GM18499 (cell line): ENCODE results near the gene CDKL1.
"Not testable (repeated sequence)": the region's sequence is repeated elsewhere in the genome, so short reads cannot be mapped to it uniquely, and the experiment has no call there.

ENCODE experiments used
- ATAC-seq: cut with Tn5 transposase; IDR thresholded peaks from one replicate; pipeline ENCODE4 v1.9.1; 2021; ENCODE audit warnings: moderate number of reproducible peaks; ENCODE audit not compliant: insufficient read depth, unreplicated experiment

The CDKL1 gene

DNA sequence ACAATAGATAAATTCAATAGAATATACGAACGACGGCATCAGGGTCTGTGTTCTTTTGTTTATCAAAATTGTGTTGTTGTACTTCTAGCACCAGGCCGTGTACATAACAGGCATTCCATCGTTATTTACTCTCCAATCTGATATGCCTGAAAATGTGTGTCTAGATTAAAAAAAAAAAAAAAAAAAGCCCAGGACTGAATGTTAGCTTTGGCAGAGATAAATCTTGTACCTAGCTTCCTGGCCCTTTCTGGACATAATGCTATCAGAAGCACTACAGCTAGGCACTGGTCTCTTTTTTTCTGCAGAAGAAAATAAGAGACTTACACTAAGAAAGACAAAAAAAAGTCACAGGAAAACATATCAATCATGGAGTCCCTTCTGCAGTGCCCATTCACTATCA lies 37.0 kb downstream of the CDKL1 start:
- ATAC-seq: no peak

DNA sequence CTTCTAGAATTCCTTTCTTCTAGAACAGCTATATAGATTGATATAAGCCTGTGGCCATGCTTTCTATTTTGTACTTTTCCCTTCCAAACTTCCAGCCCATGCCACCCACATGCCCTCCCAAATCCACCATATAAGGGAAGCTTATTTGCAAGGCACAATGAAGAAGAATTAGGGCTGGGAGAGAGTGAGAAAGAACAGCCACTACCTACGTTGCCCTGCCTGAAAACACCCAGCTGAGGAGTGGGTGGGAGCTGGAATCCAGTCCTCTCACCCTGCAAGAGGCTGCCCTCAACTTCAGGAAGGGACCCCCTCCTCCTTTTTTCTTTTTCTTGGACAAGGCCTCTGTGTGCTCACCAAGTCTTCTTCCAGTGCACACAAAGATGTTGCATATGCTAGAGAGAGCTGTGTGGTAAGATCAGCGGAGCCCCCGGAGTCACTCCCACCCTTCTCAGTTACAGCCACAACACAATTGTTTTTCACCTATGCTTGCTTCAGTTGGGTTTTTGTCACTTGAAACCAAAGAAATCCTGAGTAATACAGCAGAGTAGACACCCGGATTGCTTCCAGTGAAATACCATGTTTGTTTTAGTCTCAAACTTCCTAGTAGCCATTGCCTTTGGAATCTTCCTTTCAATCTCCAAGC lies 38.8 kb downstream of the CDKL1 start:
- no peak for ATAC-seq

DNA sequence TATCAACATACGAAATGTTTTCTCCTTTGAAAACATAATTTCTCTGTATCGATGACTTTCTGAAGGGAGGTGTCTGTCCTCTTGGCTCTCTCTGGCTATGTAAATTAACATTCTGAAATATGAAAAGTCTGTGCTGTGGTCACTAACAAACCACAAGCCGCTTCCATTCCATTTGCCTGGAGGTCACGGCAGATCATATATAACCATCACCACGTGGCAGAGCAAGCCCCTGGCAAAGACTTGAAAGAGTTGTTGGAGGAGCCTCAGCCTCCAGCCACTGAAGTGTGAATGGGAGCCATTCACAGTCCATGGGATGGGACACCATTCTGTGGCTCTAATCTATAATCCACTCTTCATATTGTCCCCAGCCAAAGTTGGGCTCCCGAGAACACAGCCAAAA lies 39.6 kb downstream of the CDKL1 start:
- no peak for ATAC-seq

DNA sequence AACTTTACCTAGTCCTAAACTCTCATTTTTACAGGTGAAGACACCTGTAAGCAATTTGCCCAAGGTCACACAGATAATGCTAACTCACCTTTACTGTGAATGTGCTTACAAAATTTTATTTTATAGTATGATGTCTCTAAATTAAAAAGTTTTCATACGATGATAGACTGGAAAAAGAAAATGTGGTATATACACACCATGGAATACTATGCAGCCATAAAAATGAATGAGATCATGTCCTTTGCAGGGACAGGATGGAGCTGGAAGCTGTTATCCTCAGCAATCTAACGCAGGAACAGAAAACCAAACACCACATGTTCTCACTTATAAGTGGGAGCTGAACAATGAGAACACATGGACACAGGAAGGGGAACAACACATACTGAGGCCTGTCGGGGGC lies 40.4 kb downstream of the CDKL1 start:
- ATAC-seq: not testable (repeated sequence)

DNA sequence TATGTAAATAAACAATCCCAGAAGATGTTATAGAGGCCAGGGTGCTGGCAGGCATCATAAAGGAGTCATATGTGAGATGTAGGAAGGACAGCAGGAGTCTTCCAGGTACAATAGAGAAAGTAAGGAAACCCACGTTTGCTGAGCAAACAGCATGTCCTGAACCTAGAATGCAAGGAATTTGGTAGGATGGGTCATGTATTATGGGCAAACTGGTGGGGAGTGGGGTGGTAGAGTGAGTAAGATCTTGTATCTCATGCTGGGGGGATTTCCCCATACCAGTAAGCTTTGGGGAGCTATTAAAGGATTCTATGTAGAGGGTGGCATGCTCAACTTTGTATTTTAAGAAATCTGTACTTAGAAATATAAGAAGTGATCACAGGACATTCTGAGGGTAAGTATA lies 41.0 kb downstream of the CDKL1 start:
- ATAC-seq: no peak

DNA sequence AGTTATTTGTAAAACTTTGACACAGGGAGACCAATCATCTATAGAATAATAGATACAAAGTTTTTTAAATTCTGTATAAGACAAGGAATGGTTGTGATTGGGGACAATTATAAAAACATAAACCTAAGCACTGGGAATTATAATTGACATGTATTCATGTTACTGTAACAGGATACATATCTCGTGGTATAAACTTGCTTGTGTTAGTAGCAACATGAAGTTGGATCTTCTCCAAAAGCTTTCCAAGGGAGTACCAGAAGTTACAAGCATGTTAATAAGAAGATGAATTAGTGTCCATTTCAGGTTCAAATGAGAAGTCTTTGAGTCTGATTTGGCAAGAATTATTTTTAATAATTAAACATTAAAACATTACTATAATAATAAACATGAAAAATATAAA lies 42.2 kb downstream of the CDKL1 start:
- ATAC-seq: no peak

DNA sequence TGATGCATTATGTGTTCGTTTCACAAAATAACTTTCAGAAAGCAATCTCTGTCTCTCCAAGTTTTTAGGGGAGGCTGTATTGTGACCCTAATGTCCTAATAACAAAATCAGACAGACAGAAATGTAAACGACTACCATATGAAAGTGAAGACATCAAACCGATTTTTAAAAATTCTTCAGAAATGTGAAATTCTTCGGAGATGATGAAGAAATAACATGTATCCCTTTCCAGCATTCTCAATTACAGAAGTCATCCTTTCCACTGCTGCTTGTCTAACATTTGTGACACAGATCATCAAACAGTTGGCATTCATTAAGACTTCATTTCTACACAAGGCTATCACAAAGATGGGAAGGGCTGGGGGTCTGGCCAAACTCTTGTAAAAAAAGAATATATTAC lies 43.6 kb downstream of the CDKL1 start:
- ATAC-seq: no peak

DNA sequence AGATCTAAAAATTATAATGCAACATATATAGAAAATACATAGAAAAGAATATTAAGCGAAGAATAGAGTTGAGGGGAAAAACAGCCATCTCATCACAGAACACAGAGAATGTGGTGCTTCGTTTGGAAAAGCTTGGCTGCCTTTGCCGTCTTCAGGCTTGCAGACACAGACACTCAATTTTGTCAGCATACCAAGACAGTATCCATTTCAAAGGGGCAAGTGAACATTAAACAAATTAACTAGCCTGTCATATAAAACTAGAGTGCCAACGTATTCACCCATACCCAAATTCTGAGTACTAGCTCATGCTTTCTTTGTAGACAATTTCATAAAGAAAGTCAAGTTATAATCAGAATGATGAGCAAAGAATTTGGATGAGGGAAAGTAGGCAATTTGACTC lies 44.1 kb downstream of the CDKL1 start:
- no peak for ATAC-seq

DNA sequence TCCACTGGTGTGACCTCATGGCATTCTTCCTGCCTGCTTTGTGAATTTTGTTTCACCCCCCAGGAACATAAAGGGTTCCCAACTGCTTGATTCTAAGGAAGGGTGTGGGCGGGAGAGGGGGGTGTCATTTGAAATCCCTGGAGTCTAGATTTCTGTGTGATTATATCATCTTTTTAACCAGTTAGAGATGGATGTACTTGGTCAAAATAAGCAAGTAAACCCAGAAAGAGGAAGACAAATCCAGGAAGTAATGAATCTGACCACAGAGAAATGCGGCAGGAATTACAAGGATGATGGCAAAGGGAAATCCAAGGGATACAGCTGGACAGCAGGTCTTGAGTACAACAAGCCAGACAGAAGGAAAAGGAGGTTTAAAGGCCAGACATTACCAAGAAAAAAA lies 45.7 kb downstream of the CDKL1 start:
- no peak for ATAC-seq

DNA sequence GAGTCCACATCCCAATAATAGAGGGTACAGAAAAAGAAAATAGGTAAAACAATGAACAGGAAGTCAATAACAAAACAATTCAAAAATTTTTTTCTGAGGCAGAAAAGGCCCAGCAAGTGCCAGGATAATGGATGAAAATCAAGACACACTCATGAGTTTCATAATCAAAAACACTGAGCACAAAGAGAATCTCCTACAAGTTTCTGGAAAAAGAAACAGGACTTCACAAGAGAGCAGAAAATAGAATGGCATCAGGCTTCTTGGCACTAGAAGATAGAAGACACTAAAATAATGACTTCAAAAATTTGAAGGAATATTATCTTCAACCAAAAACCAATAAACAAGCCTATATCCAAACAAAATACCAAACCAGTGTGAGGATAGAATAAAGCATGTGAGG lies 47.7 kb downstream of the CDKL1 start:
- no peak for ATAC-seq

DNA sequence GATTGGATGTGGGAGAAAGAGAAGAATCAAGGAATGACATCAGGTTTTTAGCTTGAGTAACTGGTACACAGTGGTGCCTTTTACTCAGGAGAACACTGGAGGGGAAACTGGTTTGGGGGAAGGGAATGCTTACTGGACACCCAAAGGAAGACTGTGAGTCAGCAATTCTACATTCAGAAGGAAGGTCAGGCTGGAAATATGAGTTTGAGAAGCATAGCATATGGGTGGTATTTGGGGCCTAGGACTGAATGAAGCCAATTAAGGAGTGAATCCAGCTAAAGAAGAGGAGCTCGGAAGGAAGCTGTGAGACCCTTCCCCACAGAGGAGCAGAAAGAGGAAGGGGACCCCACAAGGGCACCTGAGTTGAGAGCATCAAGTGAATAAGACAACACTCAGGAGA lies 49.2 kb downstream of the CDKL1 start:
- no peak for ATAC-seq

DNA sequence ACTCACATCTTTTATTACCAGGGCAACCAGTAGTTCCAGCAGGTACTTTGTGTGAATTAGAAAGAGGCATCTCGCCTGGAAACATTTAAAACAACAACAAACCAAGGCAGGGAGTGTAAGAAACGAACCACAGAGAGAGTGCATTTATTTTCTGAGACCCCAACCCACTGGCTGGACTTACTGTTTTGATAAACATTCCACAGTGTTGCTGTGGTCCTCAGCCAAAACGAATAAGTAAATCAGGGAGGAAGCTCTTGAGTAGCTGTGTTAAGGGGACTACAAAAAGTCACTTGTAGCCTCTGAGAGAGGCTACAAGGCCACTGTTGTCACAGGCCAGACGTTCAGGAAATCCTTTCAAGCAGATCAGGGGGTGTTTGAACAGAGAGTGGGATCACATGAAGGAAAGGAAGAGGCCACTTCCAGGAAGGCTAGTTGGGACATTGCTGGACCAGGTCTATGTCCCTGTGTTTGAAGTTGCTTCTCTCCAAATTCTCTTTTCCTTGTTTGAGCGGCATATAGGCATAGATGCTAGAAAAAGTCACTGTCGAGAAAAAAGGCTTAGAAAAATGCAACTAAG lies 50.7 kb downstream of the CDKL1 start:
- no peak for ATAC-seq

DNA sequence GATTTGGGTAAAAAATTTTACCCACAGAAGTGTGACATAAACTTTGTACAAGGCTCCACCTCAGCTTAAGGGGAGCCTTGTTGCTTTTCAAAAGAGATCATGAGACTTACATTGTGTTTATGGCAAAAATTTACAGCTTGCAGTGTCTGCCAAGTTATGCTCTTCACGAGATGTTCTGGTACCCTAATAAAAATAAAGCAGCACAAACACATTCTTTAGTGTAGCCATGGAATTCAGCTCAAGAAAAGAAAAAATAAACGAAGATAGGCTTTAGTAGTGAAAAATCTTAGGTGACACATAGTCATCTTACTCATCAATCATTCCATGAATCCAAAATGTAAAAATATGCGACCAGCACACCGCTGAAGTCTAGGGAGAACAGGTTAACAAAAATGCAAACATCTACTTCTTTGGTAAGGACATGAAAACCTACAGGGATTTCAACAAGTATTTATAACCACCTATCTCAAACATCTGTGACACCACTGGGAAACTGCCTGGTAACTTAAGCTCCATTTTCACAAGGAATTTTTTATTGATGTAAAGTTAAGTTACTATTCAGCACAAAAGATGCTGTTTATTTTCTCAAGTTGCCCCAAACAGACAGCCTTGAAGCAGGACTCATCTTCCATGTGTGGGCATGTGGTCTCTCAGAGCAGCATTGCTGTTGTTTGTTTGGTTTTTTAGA lies 51.7 kb downstream of the CDKL1 start:
- no peak for ATAC-seq

DNA sequence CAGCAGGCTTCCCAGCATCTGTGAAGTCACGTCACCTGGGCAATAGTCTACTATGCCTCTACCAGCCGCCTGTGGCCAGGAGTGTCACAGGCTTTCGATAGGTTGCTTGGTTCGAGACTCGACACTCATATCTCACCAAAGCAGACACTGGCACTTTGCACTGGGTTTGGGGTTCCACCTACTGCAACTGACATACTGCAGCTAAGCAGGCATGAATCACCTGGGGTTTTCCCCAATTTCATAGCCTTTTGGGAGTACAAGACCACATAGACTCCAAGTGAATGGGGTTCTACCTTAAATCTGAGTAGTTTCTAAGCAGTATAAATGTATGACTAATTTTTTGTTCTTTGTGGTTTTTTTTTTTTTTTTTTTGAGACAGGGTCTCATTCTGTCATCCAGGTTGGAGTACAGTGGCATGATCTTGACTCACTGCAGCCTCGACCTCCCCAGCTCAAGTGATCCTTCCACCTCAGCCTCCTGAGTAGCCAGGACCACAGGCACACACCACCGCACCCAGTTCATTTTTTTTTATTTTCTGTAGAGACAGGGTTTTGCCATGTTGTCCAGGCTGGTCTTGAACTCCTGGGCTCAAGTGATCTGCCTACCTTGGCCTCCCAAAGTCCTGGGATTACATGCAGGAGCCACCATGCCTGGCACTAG lies 52.4 kb downstream of the CDKL1 start:
- ATAC-seq: peak; percentile 90

DNA sequence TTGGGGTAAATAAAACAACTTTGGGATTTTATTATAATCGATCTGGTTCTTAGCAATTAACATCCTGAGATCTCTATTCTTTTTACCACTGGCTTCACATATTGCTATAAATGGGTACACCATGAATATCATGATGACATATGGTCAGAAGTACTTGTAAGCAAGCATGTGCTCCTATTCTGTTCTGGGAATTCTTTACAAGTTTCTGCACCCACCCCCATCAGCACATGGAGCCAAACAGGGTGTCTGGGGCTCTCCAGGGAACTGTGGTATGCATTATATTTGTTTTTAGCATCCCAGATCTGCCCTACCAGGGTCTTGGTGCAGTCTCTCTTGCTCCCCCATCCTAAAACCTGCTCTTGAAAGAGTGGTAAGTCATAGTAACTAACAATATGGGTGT lies 53.2 kb downstream of the CDKL1 start:
- no peak for ATAC-seq

DNA sequence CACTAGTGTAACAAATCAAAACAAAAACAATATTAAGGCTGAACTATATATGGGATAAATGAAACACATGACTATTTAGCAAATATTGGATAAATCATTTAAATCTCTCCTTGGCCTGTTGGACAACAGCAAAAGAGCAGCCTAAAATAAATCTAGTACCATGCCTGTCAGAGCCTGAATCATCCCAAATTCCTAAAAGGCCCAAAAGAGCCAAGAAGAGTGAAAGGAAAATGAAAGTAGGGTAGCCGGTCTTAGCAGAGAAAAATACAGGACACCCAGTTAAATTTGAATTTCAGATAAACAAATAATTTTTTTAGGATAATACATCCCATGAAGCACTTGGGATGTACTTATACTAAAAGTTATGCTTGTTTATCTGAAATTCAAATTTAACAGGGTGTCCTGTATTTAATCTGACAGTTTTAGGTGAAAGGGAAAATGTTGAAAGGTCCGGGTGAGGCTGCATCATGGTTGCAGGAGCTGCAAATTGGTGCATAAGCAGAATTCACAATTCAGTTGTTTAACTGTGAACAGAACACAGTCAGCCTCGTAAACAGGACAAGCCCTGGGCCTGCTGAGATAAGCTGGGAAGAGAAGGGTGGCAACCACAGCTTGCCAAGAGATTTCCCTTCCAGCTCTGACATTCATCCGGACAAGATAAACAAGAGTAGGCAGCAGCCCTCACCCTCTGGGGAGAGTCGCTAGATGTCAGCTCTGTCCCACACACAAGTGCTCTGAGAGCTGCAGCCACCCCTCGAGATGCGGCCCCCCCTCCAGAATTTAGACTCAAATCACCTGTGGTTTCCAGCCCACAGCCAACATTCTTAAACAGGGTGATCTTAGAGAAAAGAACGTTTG lies 54.2 kb downstream of the CDKL1 start:
- no peak for ATAC-seq

DNA sequence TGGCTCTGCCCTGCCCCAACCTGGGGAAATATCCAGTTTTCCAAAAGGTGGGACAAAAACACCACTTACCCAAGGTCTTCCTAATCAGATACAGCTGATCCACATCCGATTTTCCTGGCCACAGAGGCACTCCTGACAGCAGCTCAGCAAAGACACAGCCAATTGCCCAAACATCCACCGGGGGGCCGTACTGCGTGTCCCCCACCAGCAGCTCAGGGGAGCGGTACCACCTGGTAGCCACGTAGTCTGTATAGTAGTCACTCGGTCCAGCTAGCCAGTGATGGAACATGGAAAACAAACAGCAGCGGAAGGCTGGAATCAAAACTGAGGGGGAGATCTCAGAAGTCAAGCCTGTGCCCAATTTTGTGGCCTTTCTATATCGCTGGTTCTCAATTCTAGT lies 55.7 kb downstream of the CDKL1 start:
- no peak for ATAC-seq

DNA sequence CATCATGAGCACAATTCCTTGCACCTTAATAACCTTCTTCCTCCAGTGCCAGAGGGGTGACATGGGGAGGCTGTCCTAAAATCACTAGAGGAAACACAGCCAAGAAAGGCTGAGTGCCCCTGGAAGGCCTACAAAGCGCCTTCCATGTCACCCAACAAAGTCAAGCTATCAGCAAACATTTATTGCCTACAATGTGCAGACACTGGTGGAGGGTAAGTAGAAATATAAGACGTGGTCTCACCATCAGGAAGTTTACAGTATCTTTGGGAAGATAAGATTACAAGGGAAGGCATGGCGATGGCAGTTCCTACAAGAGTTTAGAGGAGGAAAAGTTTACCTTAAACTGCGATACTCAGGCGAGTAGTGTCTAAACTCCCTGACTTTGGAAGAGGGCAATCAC lies 56.6 kb downstream of the CDKL1 start:
- no peak for ATAC-seq

DNA sequence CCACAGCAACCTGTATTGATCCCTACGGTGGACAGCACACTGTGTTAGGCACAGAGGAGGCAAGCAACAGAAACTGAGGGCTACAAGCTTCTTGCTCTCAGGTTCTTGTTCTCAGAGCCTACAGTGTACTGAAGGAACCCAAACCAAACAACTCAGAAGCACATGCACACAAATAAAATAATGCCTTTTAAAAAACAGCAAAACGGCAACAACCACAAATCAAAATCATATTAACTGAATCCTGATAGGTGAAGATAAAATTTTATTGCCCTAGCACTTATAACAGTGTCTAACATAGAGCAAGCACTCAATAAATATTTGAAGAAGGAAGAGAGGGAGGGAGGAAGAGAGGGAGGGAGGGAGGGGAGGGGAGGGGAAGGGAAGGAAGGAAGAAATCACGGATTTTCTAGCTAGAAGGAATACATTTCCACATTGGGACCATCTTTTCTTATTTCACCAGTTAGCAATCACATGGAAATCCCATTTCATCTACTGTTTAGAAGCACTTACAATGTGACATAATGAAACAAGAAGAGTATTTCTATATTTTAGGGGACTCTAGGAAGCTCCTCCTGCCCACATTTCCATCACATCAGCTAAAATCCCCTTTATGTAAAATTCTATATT lies 57.4 kb downstream of the CDKL1 start:
- no peak for ATAC-seq

DNA sequence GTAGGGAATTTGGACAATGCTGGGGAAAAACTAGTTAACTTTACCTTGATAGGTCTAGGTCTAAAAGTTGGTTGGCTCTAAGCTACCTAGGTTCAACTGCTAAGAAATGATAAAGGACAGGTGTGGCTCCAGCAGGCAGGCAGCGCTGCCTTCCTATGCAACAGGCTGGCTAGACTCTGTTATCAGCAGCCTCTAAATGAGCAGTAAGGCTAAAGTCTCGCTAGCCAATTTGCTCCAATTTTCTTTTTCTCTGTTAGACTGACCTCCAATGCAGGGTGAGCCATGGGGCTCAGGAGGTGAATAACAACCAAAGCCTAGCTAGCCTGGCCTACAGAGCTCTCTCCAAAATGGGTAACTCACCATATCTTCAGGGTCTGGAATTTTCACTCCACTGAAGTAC lies 58.1 kb downstream of the CDKL1 start:
- no peak for ATAC-seq
